Measurements from ENCODE around the gene OVAAL. TPM values are rescaled to one million over a fixed set of nuclear protein-coding genes. Genes with fewer than 3 reads are reported as not detected.

The OVAAL gene
- total RNA-seq, 4 donors from 2014 or later = not detected

DNA sequence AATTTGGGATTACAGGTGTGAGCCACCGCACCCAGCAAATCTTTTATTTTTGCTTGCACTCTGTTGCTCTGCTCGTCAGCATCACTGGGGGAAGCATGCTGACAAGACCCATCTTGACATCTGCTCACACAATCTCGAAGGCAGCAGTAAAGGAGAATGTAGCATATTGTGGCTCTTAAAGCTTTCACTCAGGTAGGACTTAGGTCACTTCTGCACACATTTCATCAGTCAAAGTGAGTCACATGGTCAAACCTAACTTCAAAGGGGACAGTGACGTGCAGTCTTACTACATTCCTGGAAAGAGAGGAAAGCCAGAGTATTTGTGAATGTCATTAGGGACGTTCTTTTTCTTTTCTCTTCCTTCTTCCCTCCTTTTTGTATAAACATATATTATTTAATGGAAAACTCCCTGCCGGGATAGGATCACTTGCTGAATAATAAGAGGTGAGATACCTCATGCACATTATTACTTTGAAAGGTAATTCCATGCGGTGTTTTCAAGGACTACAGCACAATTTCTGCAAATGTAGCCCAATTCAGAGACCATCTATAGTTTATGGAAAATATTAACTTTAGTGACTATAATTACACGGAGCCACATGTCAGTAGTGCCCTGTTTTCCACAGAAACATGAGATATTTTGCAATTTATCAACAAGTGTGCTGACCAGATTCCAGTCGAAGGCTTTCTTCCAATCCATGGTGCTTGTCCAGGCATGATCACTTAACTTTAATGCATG lies 37.1 kb upstream of the OVAAL start:
- no peak overlapping the region for H3K4me3 ChIP-seq (ENCODE audit: low read depth, poor library complexity, severe bottlenecking)
- WGBS, 2 donors = 35 to 45% methylated on average over 9 of the region's 9 CpGs
- intact Hi-C loops (cut with DNase I; ENCODE audit: low total_unique reads) = no loop called here
- DNase-seq (ENCODE audit: low spot score in 2 of 2) = no peak
- TF ChIP-seq, protein P1, sequence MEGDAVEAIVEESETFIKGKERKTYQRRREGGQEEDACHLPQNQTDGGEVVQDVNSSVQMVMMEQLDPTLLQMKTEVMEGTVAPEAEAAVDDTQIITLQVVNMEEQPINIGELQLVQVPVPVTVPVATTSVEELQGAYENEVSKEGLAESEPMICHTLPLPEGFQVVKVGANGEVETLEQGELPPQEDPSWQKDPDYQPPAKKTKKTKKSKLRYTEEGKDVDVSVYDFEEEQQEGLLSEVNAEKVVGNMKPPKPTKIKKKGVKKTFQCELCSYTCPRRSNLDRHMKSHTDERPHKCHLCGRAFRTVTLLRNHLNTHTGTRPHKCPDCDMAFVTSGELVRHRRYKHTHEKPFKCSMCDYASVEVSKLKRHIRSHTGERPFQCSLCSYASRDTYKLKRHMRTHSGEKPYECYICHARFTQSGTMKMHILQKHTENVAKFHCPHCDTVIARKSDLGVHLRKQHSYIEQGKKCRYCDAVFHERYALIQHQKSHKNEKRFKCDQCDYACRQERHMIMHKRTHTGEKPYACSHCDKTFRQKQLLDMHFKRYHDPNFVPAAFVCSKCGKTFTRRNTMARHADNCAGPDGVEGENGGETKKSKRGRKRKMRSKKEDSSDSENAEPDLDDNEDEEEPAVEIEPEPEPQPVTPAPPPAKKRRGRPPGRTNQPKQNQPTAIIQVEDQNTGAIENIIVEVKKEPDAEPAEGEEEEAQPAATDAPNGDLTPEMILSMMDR (IDR thresholded peaks at IDR 0.05) = no peak
- no peak for TF ChIP-seq POLR2A (IDR thresholded peaks at IDR 0.05)

DNA sequence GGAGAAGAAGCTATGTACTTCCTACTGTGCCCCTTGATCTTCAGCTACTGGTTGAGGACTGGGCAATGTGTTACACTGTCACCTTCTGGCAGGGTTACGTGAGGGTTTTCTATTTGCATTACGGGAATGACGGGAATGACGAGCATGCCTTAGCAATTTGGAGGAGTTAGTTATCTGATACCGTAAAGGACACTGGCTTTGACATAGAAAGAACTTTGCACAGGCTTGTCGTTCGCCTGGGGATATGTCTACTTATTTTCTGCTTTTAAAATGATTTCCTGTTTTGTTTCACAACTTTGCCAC lies 36.6 kb upstream of the OVAAL start:
- H3K4me3 ChIP-seq (ENCODE audit: low read depth, poor library complexity, severe bottlenecking) = no peak overlapping the region
- intact Hi-C loops (cut with DNase I; ENCODE audit: low total_unique reads) = no loop called here
- WGBS, 2 donors = 40 to 56% methylated on average over 7 of the region's 7 CpGs
- DNase-seq (ENCODE audit: low spot score in 2 of 2) = no peak
- TF ChIP-seq, protein P1 (IDR thresholded peaks at IDR 0.05) = no peak
- no peak for TF ChIP-seq POLR2A (IDR thresholded peaks at IDR 0.05)

DNA sequence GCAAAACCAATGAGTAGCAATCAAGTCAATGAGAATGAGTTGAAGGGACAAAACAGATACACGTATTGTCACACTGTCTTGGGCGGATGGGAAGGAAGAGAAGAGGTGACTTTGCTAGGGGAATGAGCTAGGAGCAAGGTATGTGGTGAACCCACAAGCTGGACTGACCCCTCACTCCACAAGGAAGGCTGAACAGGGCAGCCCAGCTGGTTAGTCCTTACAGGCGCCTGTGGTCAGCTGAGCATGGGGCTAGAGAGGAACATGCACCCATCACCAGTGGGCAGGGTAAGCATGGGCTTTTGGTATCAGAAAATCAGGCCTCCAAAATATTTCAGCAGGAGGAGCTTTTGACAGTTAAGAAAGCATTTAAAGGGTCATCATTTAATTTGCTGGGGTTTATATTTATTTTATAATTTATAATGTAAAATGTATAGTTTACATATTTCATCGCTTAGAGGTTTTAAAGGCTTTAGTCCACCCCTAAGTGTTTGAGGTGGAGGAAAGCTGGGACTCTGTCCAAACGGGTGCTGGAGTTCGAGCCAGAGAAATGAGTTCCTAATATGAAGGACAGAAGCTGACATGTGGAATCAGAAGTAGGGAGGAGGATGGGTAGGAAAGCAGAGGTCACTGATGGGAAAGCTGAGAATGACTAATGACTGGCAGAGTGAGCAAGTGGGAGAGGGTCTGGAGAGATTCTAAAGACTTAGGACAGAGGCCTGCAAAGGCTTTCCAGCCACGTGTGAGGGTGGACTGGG lies 34.4 kb upstream of the OVAAL start:
- TF ChIP-seq, protein P1 (IDR thresholded peaks at IDR 0.05) = no peak
- no peak for TF ChIP-seq POLR2A (IDR thresholded peaks at IDR 0.05)
- no peak for DNase-seq (ENCODE audit: low spot score in 2 of 2)
- WGBS, 2 donors = 78 to 84% methylated on average over 7 of the region's 7 CpGs
- intact Hi-C loops (cut with DNase I; ENCODE audit: low total_unique reads) = no loop called here
- H3K4me3 ChIP-seq (ENCODE audit: low read depth, poor library complexity, severe bottlenecking) = no peak overlapping the region

DNA sequence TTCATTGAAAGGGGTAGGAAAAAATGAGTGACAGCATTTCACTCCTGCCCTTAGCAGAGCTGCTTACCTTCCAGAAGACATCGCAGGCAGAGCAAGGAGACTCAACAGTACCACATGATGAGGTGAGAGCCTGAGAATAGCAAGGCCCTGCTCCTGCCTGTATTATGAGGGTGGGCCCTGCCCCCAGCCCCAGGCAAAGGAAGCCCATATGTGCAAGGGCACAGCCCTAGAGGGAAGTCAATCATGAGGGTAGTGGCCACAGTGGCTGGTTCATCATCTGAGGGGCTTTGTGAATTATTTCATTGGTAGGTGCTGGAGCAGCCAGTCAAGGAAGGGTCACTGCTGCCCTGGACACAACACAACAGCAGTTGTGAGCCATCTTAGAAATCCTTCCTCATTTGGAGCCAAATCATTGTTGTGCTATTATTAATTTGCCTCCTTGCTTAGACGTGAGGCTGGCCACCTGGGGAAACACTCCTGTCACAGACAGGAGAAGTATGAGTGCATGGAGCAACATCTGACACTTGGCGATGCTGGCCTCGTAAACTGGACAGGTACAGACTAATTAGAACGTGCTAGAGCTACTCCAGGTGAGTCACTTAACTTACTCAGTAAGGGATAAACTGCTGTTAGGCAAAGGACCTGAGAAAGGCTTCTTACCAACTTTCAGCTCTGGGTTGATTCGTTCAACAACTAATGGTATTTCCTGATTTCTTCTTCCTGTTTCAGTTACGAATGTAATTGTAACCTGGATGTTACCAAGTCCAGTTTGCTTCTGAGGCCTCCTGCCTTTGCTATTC lies 33.6 kb upstream of the OVAAL start:
- WGBS, 2 donors = 60 to 72% methylated on average over 6 to 7 of the region's 7 CpGs
- intact Hi-C loops (cut with DNase I; ENCODE audit: low total_unique reads) = no loop called here
- no peak overlapping the region for H3K4me3 ChIP-seq (ENCODE audit: low read depth, poor library complexity, severe bottlenecking)
- no peak for DNase-seq (ENCODE audit: low spot score in 2 of 2)
- no peak for TF ChIP-seq POLR2A (IDR thresholded peaks at IDR 0.05)
- TF ChIP-seq, protein P1 (IDR thresholded peaks at IDR 0.05) = no peak

DNA sequence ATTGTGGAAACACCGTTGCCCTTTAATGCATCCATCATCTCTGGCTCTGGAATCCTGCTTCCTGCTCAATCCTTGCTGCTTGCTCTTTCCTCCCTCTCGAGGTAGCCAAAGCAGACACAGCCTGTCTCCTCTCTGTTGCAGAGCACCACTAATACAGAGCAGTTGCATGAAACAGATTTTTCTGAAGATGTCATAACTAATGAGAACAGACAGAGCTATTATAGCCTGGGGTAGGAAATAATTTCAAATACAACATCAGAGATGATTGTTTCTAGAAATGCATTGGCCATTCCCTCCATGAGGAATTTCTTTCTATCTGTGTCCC lies 33.1 kb upstream of the OVAAL start:
- intact Hi-C loops (cut with DNase I; ENCODE audit: low total_unique reads) = no loop called here
- TF ChIP-seq, protein P1 (IDR thresholded peaks at IDR 0.05) = no peak
- no peak for TF ChIP-seq POLR2A (IDR thresholded peaks at IDR 0.05)
- H3K4me3 ChIP-seq (ENCODE audit: low read depth, poor library complexity, severe bottlenecking) = no peak overlapping the region
- 34 to 42% methylated on average over 2 of the region's 2 CpGs for WGBS, 2 donors
- no peak for DNase-seq (ENCODE audit: low spot score in 2 of 2)

Data from lower leg skin (tissue), 4 donors.